A549 (cell line): ENCODE data around the gene DOK5.
A peak's percentile ranks its signal among the peaks of the same experiment; 100 is the strongest.

Experiments used
- CHD4 ChIP-seq: fragments of 200-600 bp; sonication (generic); IDR thresholded peaks from 2 replicates; pipeline ENCODE4 v1.6.1; 2016; ENCODE audit warnings: antibody characterized with exemption, mild to moderate bottlenecking, borderline replicate concordance
- CTCF ChIP-seq: fragments of >200 bp; sonication (Bioruptor Twin); formaldehyde crosslinking; IDR thresholded peaks from 3 replicates; pipeline ENCODE4 v1.5.1; 2016
- EHMT2 ChIP-seq: fragments of 200-600 bp; sonication (generic); IDR thresholded peaks from 2 replicates; pipeline ENCODE4 v1.6.1; 2016; ENCODE audit warnings: antibody characterized with exemption, low read depth, mild to moderate bottlenecking, moderate library complexity
- PHF8 ChIP-seq: fragments of 200-600 bp; sonication (generic); IDR thresholded peaks from 2 replicates; pipeline ENCODE4 v1.6.1; 2016; ENCODE audit warnings: low read depth, mild to moderate bottlenecking, antibody characterized with exemption, moderate library complexity, borderline replicate concordance

DNA sequence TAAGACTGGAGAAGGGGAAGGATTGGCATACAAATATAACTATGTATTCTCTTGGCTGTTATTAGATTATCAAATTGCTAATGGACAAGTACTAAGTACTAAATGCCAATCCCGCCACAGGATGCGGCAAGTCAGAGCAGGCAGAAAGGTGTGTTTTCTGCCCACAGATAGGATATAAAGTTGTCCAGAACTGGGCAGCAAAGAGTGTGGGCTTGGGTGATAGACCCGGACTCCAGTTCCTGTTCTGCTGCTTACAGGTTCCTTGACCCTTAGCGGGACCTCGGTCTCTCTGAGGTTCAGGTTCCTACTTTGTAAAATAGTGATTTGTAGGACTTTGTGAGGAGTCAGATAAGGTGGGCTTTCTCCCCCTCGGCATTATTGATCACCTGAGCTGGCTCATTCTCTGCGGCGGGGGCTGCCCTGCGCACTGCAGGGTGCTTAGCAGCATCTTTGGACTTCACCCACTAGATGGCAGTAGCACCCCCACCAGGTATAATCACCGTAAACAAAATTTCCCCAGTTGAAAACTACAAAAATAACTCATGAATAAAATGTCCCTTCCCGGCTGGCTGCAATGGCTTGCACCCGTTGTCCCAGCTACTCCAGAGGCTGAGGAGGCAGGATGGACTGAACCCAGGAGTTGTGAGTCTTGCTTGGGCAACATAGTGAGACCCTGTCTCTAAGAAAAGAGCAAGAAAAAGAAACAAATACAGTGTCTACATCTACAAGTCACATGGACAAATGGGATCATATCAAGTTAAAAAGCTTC, 193.1 kb downstream of the DOK5 start:
- TF ChIP-seq CTCF, result peak; percentile 75
- TF ChIP-seq EHMT2, result no peak
- no peak for TF ChIP-seq CHD4
- TF ChIP-seq PHF8, result no peak
